ENCODE data around the gene HLA-DOB.
A peak's percentile ranks its signal among the peaks of the same experiment; 100 is the strongest.
"Not testable (repeated sequence)": the region's sequence is repeated elsewhere in the genome, so short reads cannot be mapped to it uniquely, and the experiment has no call there.

The HLA-DOB gene

GRCh38 chr6:32815115-32815514 is 1.7 kb downstream of the HLA-DOB start:
- TF ChIP-seq EZH2phosphoT487 (IDR thresholded peaks at IDR 0.05; ENCODE audit: low read depth) = no peak
- TF ChIP-seq, protein P1, sequence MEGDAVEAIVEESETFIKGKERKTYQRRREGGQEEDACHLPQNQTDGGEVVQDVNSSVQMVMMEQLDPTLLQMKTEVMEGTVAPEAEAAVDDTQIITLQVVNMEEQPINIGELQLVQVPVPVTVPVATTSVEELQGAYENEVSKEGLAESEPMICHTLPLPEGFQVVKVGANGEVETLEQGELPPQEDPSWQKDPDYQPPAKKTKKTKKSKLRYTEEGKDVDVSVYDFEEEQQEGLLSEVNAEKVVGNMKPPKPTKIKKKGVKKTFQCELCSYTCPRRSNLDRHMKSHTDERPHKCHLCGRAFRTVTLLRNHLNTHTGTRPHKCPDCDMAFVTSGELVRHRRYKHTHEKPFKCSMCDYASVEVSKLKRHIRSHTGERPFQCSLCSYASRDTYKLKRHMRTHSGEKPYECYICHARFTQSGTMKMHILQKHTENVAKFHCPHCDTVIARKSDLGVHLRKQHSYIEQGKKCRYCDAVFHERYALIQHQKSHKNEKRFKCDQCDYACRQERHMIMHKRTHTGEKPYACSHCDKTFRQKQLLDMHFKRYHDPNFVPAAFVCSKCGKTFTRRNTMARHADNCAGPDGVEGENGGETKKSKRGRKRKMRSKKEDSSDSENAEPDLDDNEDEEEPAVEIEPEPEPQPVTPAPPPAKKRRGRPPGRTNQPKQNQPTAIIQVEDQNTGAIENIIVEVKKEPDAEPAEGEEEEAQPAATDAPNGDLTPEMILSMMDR (IDR thresholded peaks at IDR 0.05; ENCODE audit: low read depth, low read length) = no peak
- Histone ChIP-seq H3K9me3 (ENCODE audit: insufficient read depth, low read length) (no peaks in the 10 kb centered on the region), H3K4me2 (ENCODE audit: low read length) (peak overlapping the region; percentile 93), H3K36me3 (replicated peaks; ENCODE audit: low read depth, low read length) (peaks cover 13% of the 10 kb centered on the region), H3K27me3 (ENCODE audit: low read depth, low read length) (no peaks in the 10 kb centered on the region), H3K4me1 (ENCODE audit: low read length) (peaks cover 26% of the 10 kb centered on the region), H4K20me1 (ENCODE audit: insufficient read depth, low read length) (no peaks in the 10 kb centered on the region), H3K27ac (ENCODE audit: low read length) (peak overlapping the region; percentile 79; the same call in 1 of the 2 replicates), H3K4me3 (ENCODE audit: low read length) (peak overlapping the region; percentile 76; the same call in 1 of the 2 replicates), H2AFZ (ENCODE audit: low read depth, low read length) (no peak overlapping the region), H3K9ac (ENCODE audit: low read length) (peak overlapping the region; percentile 40; the same call in 1 of the 2 replicates), H3K79me2 (ENCODE audit: low read length) (no peaks in the 10 kb centered on the region)

GRCh38 chr6:32814145-32814544 is 2.7 kb downstream of the HLA-DOB start:
- no peaks in the 10 kb centered on the region for H3K27me3 ChIP-seq (ENCODE audit: low read depth, low read length)
- no peak overlapping the region for H3K4me3 ChIP-seq (ENCODE audit: low read length)
- H3K27ac ChIP-seq (ENCODE audit: low read length) = no peak overlapping the region
- no peaks in the 10 kb centered on the region for H3K9me3 ChIP-seq (ENCODE audit: insufficient read depth, low read length)
- H4K20me1 ChIP-seq (ENCODE audit: insufficient read depth, low read length) = no peaks in the 10 kb centered on the region
- peaks cover 26% of the 10 kb centered on the region for H3K4me1 ChIP-seq (ENCODE audit: low read length)
- no peak overlapping the region for H3K4me2 ChIP-seq (ENCODE audit: low read length)
- no peak overlapping the region for H3K9ac ChIP-seq (ENCODE audit: low read length)
- H3K79me2 ChIP-seq (ENCODE audit: low read length) = no peaks in the 10 kb centered on the region
- H2AFZ ChIP-seq (ENCODE audit: low read depth, low read length) = no peak overlapping the region
- TF ChIP-seq, protein P1 (IDR thresholded peaks at IDR 0.05; ENCODE audit: low read depth, low read length) = no peak
- no peak for TF ChIP-seq EZH2phosphoT487 (IDR thresholded peaks at IDR 0.05; ENCODE audit: low read depth)
- peaks cover 13% of the 10 kb centered on the region for H3K36me3 ChIP-seq (replicated peaks; ENCODE audit: low read depth, low read length)

- Histone ChIP-seq H3K9ac (ENCODE audit: low read length) (no peak overlapping the region), H4K20me1 (ENCODE audit: insufficient read depth, low read length) (no peaks in the 10 kb centered on the region), H2AFZ (ENCODE audit: low read depth, low read length) (no peak overlapping the region), H3K36me3 (replicated peaks; ENCODE audit: low read depth, low read length) (peaks cover 3% of the 10 kb centered on the region), H3K27ac (ENCODE audit: low read length) (no peak overlapping the region), H3K9me3 (ENCODE audit: insufficient read depth, low read length) (no peaks in the 10 kb centered on the region), H3K79me2 (ENCODE audit: low read length) (no peaks in the 10 kb centered on the region), H3K27me3 (ENCODE audit: low read depth, low read length) (no peaks in the 10 kb centered on the region), H3K4me1 (ENCODE audit: low read length) (no peaks in the 10 kb centered on the region), H3K4me3 (ENCODE audit: low read length) (no peak overlapping the region), H3K4me2 (ENCODE audit: low read length) (no peak overlapping the region)
- TF ChIP-seq, protein P1 (IDR thresholded peaks at IDR 0.05; ENCODE audit: low read depth, low read length) = no peak
- TF ChIP-seq EZH2phosphoT487 (IDR thresholded peaks at IDR 0.05; ENCODE audit: low read depth) = no peak
Observed at GRCh38 chr6:32809171-32809570, 7.6 kb downstream of the HLA-DOB start.

- no peaks in the 10 kb centered on the region for H3K27me3 ChIP-seq (ENCODE audit: low read depth, low read length)
- H3K36me3 ChIP-seq (replicated peaks; ENCODE audit: low read depth, low read length) = no peaks in the 10 kb centered on the region
- H3K79me2 ChIP-seq (ENCODE audit: low read length) = no peaks in the 10 kb centered on the region
- H4K20me1 ChIP-seq (ENCODE audit: insufficient read depth, low read length) = no peaks in the 10 kb centered on the region
- no peak overlapping the region for H2AFZ ChIP-seq (ENCODE audit: low read depth, low read length)
- no peaks in the 10 kb centered on the region for H3K4me1 ChIP-seq (ENCODE audit: low read length)
- no peak overlapping the region for H3K9ac ChIP-seq (ENCODE audit: low read length)
- H3K4me2 ChIP-seq (ENCODE audit: low read length) = no peak overlapping the region
- TF ChIP-seq, protein P1 (IDR thresholded peaks at IDR 0.05; ENCODE audit: low read depth, low read length) = no peak
- no peak for TF ChIP-seq EZH2phosphoT487 (IDR thresholded peaks at IDR 0.05; ENCODE audit: low read depth)
- no peak overlapping the region for H3K4me3 ChIP-seq (ENCODE audit: low read length)
- H3K27ac ChIP-seq (ENCODE audit: low read length) = no peak overlapping the region
- no peaks in the 10 kb centered on the region for H3K9me3 ChIP-seq (ENCODE audit: insufficient read depth, low read length)
Observed at GRCh38 chr6:32807020-32807580, 9.7 kb downstream of the HLA-DOB start.

GRCh38 chr6:32805404-32805803 is 11.4 kb downstream of the HLA-DOB start:
- H3K4me3 ChIP-seq (ENCODE audit: low read length); H3K4me2 ChIP-seq (ENCODE audit: low read length); H2AFZ ChIP-seq (ENCODE audit: low read depth, low read length); H3K4me1 ChIP-seq (ENCODE audit: low read length); H3K9me3 ChIP-seq (ENCODE audit: insufficient read depth, low read length); H3K9ac ChIP-seq (ENCODE audit: low read length); H4K20me1 ChIP-seq (ENCODE audit: insufficient read depth, low read length); H3K79me2 ChIP-seq (ENCODE audit: low read length); H3K27ac ChIP-seq (ENCODE audit: low read length); H3K36me3 ChIP-seq (replicated peaks; ENCODE audit: low read depth, low read length); H3K27me3 ChIP-seq (ENCODE audit: low read depth, low read length): not testable (repeated sequence)
